Keratinocyte (primary cell): ENCODE measurements around the gene SPHK2.

Experiments
- CTCF ChIP-seq, 3 experiments: IDR thresholded peaks in 1 of 3; conservative IDR thresholded peaks in 1 of 3; optimal IDR thresholded peaks in 1 of 3; 2 replicates in 2 of 3; 3 replicates in 1 of 3; pipeline versions ENCODE3 to v1.5.1; 2011; ENCODE audit warnings: low read length in 3 of 3, mild to moderate bottlenecking in 3 of 3, moderate library complexity in 2 of 3, control low read depth in 1 of 3, inconsistent platforms in 1 of 3; ENCODE audit not compliant: insufficient read depth in 2 of 3; ENCODE audit errors: extremely low read depth in 1 of 3
- EZH2 ChIP-seq: IDR thresholded peaks from one replicate; pipeline ENCODE4 v1.6.1; 2012; ENCODE audit warnings: inconsistent platforms, mild to moderate bottlenecking, low read length, moderate library complexity

- TF ChIP-seq CTCF (optimal IDR thresholded peaks at IDR 0.05 in 1 of 3, IDR thresholded peaks at IDR 0.05 in 1 of 3, conservative IDR thresholded peaks at IDR 0.05 in 1 of 3; ENCODE audit: extremely low read depth in 1 of 3, insufficient read depth in 2 of 3, low read length in 3 of 3) (no peak), EZH2 (no peak)
These were observed 8.0 kb downstream of the SPHK2 start for GRCh38 chr19:48627201-48627864.
